CD4-positive, alpha-beta T cell (primary cell): ENCODE results near the gene RAD50. TPM values are rescaled to one million over a fixed set of nuclear protein-coding genes. Genes with fewer than 3 reads are reported as not detected.

Experiments used
- ATAC-seq: fragments of 200-7000 bp; cut with Tn5 transposase; one replicate; pipeline ENCODE4 v1.10.0; 2022; ENCODE audit warnings: mild to moderate bottlenecking; ENCODE audit not compliant: poor library complexity
- CTCF ChIA-PET: fragments of 350-600 bp; sonication (Branson Sonifier 250); formaldehyde crosslinking; loops from one replicate; lab custom pipeline; 2021; ENCODE audit warnings: antibody characterized with exemption, inconsistent platforms; lab: Charles Lee
- POLR2A ChIA-PET: fragments of 350-600 bp; sonication (Branson Sonifier 250); formaldehyde crosslinking; loops from one replicate; lab custom pipeline; 2021; ENCODE audit warnings: antibody characterized with exemption, inconsistent platforms; lab: Charles Lee
- DNase-seq, 14 experiments: peaks; one replicate each; pipeline ENCODE4 v3.0.0-alpha.2; 2013 to 2020; ENCODE audit warnings: mixed read lengths in 2 of 14
- H3K27ac ChIP-seq, 2 donors: one replicate each; pipeline versions ENCODE4 v1.5.1 to v1.7.0; 2013; ENCODE audit warnings: low read length in 2 of 2, low read depth in 1 of 2, mild to moderate bottlenecking in 1 of 2
- H3K27me3 ChIP-seq, 2 experiments: 1 replicate in 1 of 2; 2 replicates in 1 of 2; pipeline versions ENCODE4 v1.6.1 to v1.7.0; 2013; ENCODE audit warnings: low read length in 2 of 2, control low read depth in 1 of 2, mild to moderate bottlenecking in 1 of 2, moderate library complexity in 1 of 2; ENCODE audit not compliant: insufficient read depth in 2 of 2, control insufficient read depth in 1 of 2
- H3K36me3 ChIP-seq: one replicate; pipeline ENCODE4 v1.6.1; 2013; ENCODE audit warnings: low read length, control low read depth; ENCODE audit not compliant: insufficient read depth
- H3K4me1 ChIP-seq: one replicate; pipeline ENCODE4 v1.6.1; 2013; ENCODE audit warnings: low read length, control low read depth; ENCODE audit not compliant: insufficient read depth
- H3K4me3 ChIP-seq: one replicate; pipeline ENCODE4 v1.5.1; 2013; ENCODE audit warnings: mild to moderate bottlenecking, low read length, moderate library complexity
- H3K9me3 ChIP-seq, 2 experiments: 1 replicate in 1 of 2; 2 replicates in 1 of 2; pipeline versions ENCODE4 v1.6.1 to v1.7.0; 2013; ENCODE audit warnings: low read length in 2 of 2, mild to moderate bottlenecking in 2 of 2, control low read depth in 1 of 2, moderate library complexity in 1 of 2; ENCODE audit not compliant: control insufficient read depth in 1 of 2, insufficient read depth in 1 of 2
- H3K27ac Mint-ChIP-seq: one replicate; pipeline ENCODE4 v1.8.0; 2020; ENCODE audit warnings: mixed read lengths
- H3K27me3 Mint-ChIP-seq: one replicate; pipeline ENCODE4 v1.8.0; 2021; ENCODE audit warnings: mixed read lengths
- H3K36me3 Mint-ChIP-seq: one replicate; pipeline ENCODE4 v1.8.0; 2021; ENCODE audit warnings: low read depth, mixed read lengths
- H3K4me1 Mint-ChIP-seq: one replicate; pipeline ENCODE4 v1.8.0; 2021; ENCODE audit warnings: low read depth, mixed read lengths
- H3K4me3 Mint-ChIP-seq: one replicate; pipeline ENCODE4 v1.8.0; 2020; ENCODE audit warnings: mild to moderate bottlenecking, mixed read lengths
- H3K9me3 Mint-ChIP-seq: one replicate; pipeline ENCODE4 v1.8.0; 2020; ENCODE audit warnings: mixed read lengths
- intact Hi-C, 2 experiments: fragments of 100-400 bp; cut with DNase I in 1 of 2; cut with micrococcal nuclease in 1 of 2; formaldehyde crosslinking; loops; one replicate each; pipeline versions ENCODE4 v1.15.1 to v1.9.0; 2023 to 2025; cut with DNase I, micrococcal nuclease
- total RNA-seq, 174 experiments: library from RNA in 2 of 174; stranded (reverse) in 2 of 174; gene quantifications; one replicate each; pipeline ENCODE4 v1.2.3 and lab custom pipeline; 2021 to 2026
- TF ChIP-seq, protein P1 (sequence below): fragments of 200-600 bp; IDR thresholded peaks from one replicate; pipeline ENCODE4 v1.8.0; 2022; ENCODE audit warnings: antibody characterized with exemption, mild to moderate bottlenecking

RAD50 gene
- total RNA-seq, 2 experiments from 2014 or later = 12.7 to 13.4 TPM

DNA sequence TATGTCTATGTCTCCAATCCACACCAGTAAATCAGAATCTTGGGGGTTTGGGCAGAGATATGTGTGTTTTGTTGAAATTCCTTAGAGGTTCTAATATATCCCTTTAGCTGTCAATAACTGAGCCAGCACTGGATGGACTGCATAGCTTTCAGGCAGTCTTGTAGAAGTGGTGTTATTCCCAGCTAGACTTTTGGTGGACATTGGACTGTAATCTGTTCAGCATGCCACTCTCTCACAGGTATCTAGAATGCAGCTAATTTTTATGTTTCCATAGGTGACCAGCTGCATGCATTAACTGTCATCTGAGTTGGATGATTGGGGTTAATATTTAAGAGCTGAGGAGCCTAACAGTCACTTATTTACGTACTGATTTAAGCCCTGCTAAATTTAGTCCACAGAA, 56.1 kb downstream of the RAD50 start:
- Mint-ChIP-seq H3K27me3 (no peaks in the 10 kb centered on the region), H3K27ac (no peak overlapping the region), H3K36me3 (peaks cover 91% of the 10 kb centered on the region), H3K4me1 (no peaks in the 10 kb centered on the region), H3K9me3 (no peaks in the 10 kb centered on the region), H3K4me3 (no peak overlapping the region)
- ChIA-PET CTCF (no interaction called here), POLR2A (no interaction called here)
- no peaks in the 10 kb centered on the region for H3K27me3 ChIP-seq
- no peak overlapping the region for H3K27ac ChIP-seq
- DNase-seq = no peak
- ATAC-seq = no peak
- intact Hi-C loops = loop anchor here in 1 of 2 experiments (10.0 kb wide), 1 partner anchor 88 kb away; no protein-coding TSS in a partner anchor
- H3K4me3 ChIP-seq = no peak overlapping the region
- H3K4me1 ChIP-seq = no peaks in the 10 kb centered on the region
- TF ChIP-seq, protein P1, sequence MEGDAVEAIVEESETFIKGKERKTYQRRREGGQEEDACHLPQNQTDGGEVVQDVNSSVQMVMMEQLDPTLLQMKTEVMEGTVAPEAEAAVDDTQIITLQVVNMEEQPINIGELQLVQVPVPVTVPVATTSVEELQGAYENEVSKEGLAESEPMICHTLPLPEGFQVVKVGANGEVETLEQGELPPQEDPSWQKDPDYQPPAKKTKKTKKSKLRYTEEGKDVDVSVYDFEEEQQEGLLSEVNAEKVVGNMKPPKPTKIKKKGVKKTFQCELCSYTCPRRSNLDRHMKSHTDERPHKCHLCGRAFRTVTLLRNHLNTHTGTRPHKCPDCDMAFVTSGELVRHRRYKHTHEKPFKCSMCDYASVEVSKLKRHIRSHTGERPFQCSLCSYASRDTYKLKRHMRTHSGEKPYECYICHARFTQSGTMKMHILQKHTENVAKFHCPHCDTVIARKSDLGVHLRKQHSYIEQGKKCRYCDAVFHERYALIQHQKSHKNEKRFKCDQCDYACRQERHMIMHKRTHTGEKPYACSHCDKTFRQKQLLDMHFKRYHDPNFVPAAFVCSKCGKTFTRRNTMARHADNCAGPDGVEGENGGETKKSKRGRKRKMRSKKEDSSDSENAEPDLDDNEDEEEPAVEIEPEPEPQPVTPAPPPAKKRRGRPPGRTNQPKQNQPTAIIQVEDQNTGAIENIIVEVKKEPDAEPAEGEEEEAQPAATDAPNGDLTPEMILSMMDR = no peak
- H3K36me3 ChIP-seq = peaks cover 63% of the 10 kb centered on the region
- H3K9me3 ChIP-seq = no peaks in the 10 kb centered on the region

DNA sequence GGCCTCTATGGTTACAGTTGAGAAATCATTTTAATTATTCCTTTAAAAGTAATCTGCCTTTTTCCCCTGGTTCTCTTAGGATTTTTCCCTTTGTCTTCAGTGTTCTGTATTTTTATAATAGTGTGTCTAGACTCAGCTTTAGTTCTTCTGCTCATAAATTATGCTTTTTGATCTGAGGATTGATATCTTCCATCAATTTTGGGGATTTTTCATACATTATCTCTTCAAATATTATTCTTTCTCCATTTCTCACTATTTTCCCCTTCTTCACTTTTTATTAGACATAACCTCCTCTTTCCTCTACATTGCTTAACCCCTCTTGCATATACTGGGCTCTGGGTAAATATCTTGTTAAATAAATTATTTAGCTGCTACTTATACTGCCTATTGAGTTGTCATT, 64.9 kb downstream of the RAD50 start:
- Mint-ChIP-seq H3K9me3 (no peaks in the 10 kb centered on the region), H3K36me3 (peaks cover 91% of the 10 kb centered on the region), H3K27ac (no peak overlapping the region), H3K27me3 (no peaks in the 10 kb centered on the region), H3K4me1 (no peaks in the 10 kb centered on the region), H3K4me3 (no peak overlapping the region)
- intact Hi-C loops = no loop called here
- TF ChIP-seq, protein P1 = no peak
- POLR2A ChIA-PET = no interaction called here
- Histone ChIP-seq H3K4me3 (no peak overlapping the region), H3K27ac (no peak overlapping the region), H3K9me3 (no peaks in the 10 kb centered on the region), H3K27me3 (no peaks in the 10 kb centered on the region), H3K36me3 (peaks cover 39% of the 10 kb centered on the region), H3K4me1 (no peaks in the 10 kb centered on the region)
- no peak for DNase-seq
- CTCF ChIA-PET = no interaction called here
- no peak for ATAC-seq

DNA sequence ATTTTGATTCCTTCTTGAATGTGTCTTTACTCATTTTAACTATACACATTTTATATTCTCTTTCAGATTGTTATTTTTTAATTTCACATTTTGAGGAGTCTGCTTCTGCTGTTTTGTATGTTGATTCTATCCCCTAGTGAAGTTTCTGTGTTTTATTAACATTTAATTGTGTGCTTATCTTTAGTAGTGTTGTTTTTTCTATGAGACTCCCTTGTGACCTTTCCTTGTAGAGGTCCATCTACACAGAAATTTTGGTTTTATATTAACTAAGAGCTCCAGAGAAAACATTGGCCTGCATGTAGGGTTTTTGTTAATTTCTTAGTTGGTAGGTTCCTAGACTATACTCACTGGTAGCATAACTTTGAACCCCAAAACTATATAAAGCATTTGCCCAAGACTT, 65.8 kb downstream of the RAD50 start:
- Mint-ChIP-seq H3K9me3 (no peaks in the 10 kb centered on the region), H3K27ac (no peak overlapping the region), H3K27me3 (no peaks in the 10 kb centered on the region), H3K36me3 (peaks cover 85% of the 10 kb centered on the region), H3K4me3 (no peak overlapping the region), H3K4me1 (no peaks in the 10 kb centered on the region)
- Histone ChIP-seq H3K9me3 (no peaks in the 10 kb centered on the region), H3K36me3 (peaks cover 33% of the 10 kb centered on the region), H3K4me1 (no peaks in the 10 kb centered on the region), H3K27me3 (no peaks in the 10 kb centered on the region), H3K27ac (no peak overlapping the region), H3K4me3 (no peak overlapping the region)
- DNase-seq (no peak), ATAC-seq (no peak)
- POLR2A ChIA-PET = no interaction called here
- TF ChIP-seq, protein P1 = no peak
- intact Hi-C loops = no loop called here
- CTCF ChIA-PET = no interaction called here
